ENCODE measurements around the gene ARHGAP26. TPM values are rescaled to one million over a fixed set of nuclear protein-coding genes. Genes with fewer than 3 reads are reported as not detected.
"Not testable (repeated sequence)": the region's sequence is repeated elsewhere in the genome, so short reads cannot be mapped to it uniquely, and the experiment has no call there.

Gene ARHGAP26
- total RNA-seq, 1 experiment from 2014 or later = 34.5 TPM

DNA sequence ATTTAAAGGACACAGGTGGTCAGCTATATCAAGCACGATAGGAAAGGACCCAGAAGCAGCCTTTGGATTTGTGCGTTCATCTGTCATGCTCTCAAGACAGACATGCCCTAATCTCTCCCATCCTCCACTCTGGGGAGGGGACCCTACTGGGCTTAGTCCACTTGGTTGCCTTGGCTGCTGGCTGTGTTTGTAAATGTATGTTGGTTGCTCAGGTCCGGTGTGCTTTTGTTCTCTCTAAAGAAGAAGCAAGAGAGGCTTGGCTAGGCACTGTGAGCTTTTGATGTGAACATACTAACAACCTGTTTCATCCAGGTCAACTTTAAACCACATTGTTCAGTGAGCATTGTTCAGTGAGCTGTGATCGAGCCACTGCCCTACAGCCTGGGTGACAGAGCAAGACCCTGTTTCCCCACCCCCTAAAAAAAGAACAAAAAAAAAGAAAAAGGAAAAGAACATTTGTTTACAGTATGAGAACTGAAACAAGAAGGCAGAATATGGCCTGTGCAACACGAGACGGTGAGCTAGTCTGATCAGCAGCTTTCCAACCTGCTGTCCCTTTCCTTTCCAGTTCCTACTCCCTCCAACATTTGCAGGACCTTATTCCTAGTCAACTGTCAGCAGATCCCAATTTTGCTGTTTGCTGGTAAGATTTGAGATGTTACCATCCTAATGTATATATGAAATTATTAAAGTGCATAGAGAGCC lies 228.3 kb downstream of the ARHGAP26 start:
- Histone ChIP-seq H3K4me3 (replicated peaks in 1 of 2; ENCODE audit: low read depth in 1 of 2, low read length in 2 of 2) (no peak overlapping the region), H3K9me3 (ENCODE audit: control insufficient read depth in 1 of 2, insufficient read depth in 1 of 2, low read depth in 1 of 2, low read length in 2 of 2) (no peaks in the 10 kb centered on the region), H4K20me1 (ENCODE audit: insufficient read depth) (no peaks in the 10 kb centered on the region), H3K27me3 (ENCODE audit: insufficient read depth, low read length) (no peaks in the 10 kb centered on the region), H3K9me2 (ENCODE audit: insufficient read depth) (no peaks in the 10 kb centered on the region), H3K27ac (ENCODE audit: low read depth, low read length) (no peak overlapping the region), H3K4me2 (ENCODE audit: low read length) (no peak overlapping the region), H3K9ac (ENCODE audit: low read length) (no peak overlapping the region), H2AFZ (ENCODE audit: low read depth, low read length, poor library complexity, severe bottlenecking) (no peak overlapping the region), H3K79me2 (ENCODE audit: insufficient read depth, low read length) (no peaks in the 10 kb centered on the region), H3K4me1 (ENCODE audit: control insufficient read depth in 1 of 2, insufficient read depth in 2 of 2, low read length in 2 of 2) (peaks cover 4 to 6% of the 10 kb centered on the region in 2 experiments; a peak in 2 of 4 replicates), H3K36me3 (ENCODE audit: control insufficient read depth in 1 of 2, insufficient read depth in 2 of 2, low read length in 2 of 2) (no peaks in the 10 kb centered on the region)
- no TSS peak for BruUV-seq (replicated peaks)
- no peak for DNase-seq (ENCODE audit: low read depth, low spot score)
- intact Hi-C loops (cut with micrococcal nuclease) = no loop called here
- TF ChIP-seq FOSL1 (IDR thresholded peaks at IDR 0.05; ENCODE audit: low read depth) (no peak), SP1 (IDR thresholded peaks at IDR 0.05; ENCODE audit: low read depth) (no peak), JUND (IDR thresholded peaks at IDR 0.05) (no peak), ZNF274 (IDR thresholded peaks at IDR 0.05; ENCODE audit: low read depth, low read length) (no peak), EZH2phosphoT487 (IDR thresholded peaks at IDR 0.05; ENCODE audit: borderline replicate concordance) (no peak), CEBPB (IDR thresholded peaks at IDR 0.05; ENCODE audit: low read depth) (no peak), CBX3 (IDR thresholded peaks at IDR 0.05; ENCODE audit: low read depth) (no peak), TCF7L2 (IDR thresholded peaks at IDR 0.05; ENCODE audit: borderline replicate concordance, extremely low read depth, insufficient read depth, insufficient read length) (no peak), POLR2AphosphoS5 (IDR thresholded peaks at IDR 0.05; ENCODE audit: low read depth, low read length) (no peak), EZH2 (IDR thresholded peaks at IDR 0.05) (no peak), SRF (IDR thresholded peaks at IDR 0.05; ENCODE audit: low read depth) (no peak), ZFX (IDR thresholded peaks at IDR 0.05) (no peak), RAD21 (IDR thresholded peaks at IDR 0.05; ENCODE audit: low read depth) (no peak)
- TF ChIP-seq, protein P1, sequence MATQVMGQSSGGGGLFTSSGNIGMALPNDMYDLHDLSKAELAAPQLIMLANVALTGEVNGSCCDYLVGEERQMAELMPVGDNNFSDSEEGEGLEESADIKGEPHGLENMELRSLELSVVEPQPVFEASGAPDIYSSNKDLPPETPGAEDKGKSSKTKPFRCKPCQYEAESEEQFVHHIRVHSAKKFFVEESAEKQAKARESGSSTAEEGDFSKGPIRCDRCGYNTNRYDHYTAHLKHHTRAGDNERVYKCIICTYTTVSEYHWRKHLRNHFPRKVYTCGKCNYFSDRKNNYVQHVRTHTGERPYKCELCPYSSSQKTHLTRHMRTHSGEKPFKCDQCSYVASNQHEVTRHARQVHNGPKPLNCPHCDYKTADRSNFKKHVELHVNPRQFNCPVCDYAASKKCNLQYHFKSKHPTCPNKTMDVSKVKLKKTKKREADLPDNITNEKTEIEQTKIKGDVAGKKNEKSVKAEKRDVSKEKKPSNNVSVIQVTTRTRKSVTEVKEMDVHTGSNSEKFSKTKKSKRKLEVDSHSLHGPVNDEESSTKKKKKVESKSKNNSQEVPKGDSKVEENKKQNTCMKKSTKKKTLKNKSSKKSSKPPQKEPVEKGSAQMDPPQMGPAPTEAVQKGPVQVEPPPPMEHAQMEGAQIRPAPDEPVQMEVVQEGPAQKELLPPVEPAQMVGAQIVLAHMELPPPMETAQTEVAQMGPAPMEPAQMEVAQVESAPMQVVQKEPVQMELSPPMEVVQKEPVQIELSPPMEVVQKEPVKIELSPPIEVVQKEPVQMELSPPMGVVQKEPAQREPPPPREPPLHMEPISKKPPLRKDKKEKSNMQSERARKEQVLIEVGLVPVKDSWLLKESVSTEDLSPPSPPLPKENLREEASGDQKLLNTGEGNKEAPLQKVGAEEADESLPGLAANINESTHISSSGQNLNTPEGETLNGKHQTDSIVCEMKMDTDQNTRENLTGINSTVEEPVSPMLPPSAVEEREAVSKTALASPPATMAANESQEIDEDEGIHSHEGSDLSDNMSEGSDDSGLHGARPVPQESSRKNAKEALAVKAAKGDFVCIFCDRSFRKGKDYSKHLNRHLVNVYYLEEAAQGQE (IDR thresholded peaks at IDR 0.05; ENCODE audit: low read depth) = no peak
- TF ChIP-seq, protein P2, sequence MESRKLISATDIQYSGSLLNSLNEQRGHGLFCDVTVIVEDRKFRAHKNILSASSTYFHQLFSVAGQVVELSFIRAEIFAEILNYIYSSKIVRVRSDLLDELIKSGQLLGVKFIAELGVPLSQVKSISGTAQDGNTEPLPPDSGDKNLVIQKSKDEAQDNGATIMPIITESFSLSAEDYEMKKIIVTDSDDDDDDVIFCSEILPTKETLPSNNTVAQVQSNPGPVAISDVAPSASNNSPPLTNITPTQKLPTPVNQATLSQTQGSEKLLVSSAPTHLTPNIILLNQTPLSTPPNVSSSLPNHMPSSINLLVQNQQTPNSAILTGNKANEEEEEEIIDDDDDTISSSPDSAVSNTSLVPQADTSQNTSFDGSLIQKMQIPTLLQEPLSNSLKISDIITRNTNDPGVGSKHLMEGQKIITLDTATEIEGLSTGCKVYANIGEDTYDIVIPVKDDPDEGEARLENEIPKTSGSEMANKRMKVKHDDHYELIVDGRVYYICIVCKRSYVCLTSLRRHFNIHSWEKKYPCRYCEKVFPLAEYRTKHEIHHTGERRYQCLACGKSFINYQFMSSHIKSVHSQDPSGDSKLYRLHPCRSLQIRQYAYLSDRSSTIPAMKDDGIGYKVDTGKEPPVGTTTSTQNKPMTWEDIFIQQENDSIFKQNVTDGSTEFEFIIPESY (IDR thresholded peaks at IDR 0.05; ENCODE audit: extremely low read depth, insufficient replicate concordance, low read length) = no peak
- ChIA-PET RAD21 (ENCODE audit: low non-redundant PET in 1 of 2, low total read pairs in 2 of 2, uncharacterized antibody in 2 of 2, unreplicated experiment in 2 of 2) (no interaction called here), CTCF (no interaction called here), POLR2A (no interaction called here)
- ATAC-seq = no peak

DNA sequence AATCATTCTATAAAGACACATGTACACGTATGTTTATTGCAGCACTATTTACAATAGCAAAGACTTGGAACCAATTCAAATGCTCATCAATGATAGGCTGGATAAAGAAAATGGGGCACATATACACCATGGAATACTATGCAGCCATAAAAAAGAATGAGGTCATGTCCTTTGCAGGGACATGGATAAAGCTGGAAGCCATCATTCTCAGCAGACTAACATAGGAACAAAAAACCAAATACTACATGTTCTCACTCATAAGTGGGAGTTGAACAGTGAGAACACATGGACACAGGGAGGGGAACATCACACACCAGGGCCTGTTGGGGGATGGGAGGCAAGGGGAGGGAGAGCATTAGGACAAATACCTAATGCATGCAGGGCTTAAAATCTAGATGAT lies 230.4 kb downstream of the ARHGAP26 start:
- H3K4me2 ChIP-seq (ENCODE audit: low read length); DNase-seq (ENCODE audit: low read depth, low spot score); H3K4me3 ChIP-seq (replicated peaks in 1 of 2; ENCODE audit: low read depth in 1 of 2, low read length in 2 of 2); H3K27ac ChIP-seq (ENCODE audit: low read depth, low read length); ATAC-seq; H3K36me3 ChIP-seq (ENCODE audit: control insufficient read depth in 1 of 2, insufficient read depth in 2 of 2, low read length in 2 of 2); H3K4me1 ChIP-seq (ENCODE audit: control insufficient read depth in 1 of 2, insufficient read depth in 2 of 2, low read length in 2 of 2); CTCF ChIA-PET; RAD21 ChIA-PET (ENCODE audit: low non-redundant PET in 1 of 2, low total read pairs in 2 of 2, uncharacterized antibody in 2 of 2, unreplicated experiment in 2 of 2); H2AFZ ChIP-seq (ENCODE audit: low read depth, low read length, poor library complexity, severe bottlenecking); H3K9ac ChIP-seq (ENCODE audit: low read length); H3K9me3 ChIP-seq (ENCODE audit: control insufficient read depth in 1 of 2, insufficient read depth in 1 of 2, low read depth in 1 of 2, low read length in 2 of 2); H4K20me1 ChIP-seq (ENCODE audit: insufficient read depth); POLR2A ChIA-PET; H3K79me2 ChIP-seq (ENCODE audit: insufficient read depth, low read length); H3K9me2 ChIP-seq (ENCODE audit: insufficient read depth); H3K27me3 ChIP-seq (ENCODE audit: insufficient read depth, low read length); BruUV-seq (replicated peaks): not testable (repeated sequence)
- intact Hi-C loops (cut with micrococcal nuclease) = loop anchor here (10.0 kb wide), 1 partner anchor 1184 kb away; no protein-coding TSS in a partner anchor
